Endothelial cell of umbilical vein (primary cell): ENCODE results near the gene DCAF4. TPM values are rescaled to one million over a fixed set of nuclear protein-coding genes. Genes with fewer than 3 reads are reported as not detected.

Experiments used
- BruUV-seq: library from RNA; stranded (reverse); fragments of 400-500 nt; replicated peaks from 2 replicates; lab custom pipeline; 2021; lab: Mats Ljungman, UMichigan
- CTCF ChIA-PET: fragments of 300-600, 350-600 bp; sonication (Branson Sonifier 250); formaldehyde crosslinking; loops from one replicate; lab custom pipeline; 2021; ENCODE audit warnings: antibody characterized with exemption, inconsistent platforms; lab: Charles Lee
- POLR2A ChIA-PET: fragments of 300-600, 350-600 bp; sonication (Branson Sonifier 250); formaldehyde crosslinking; loops from one replicate; lab custom pipeline; 2021; ENCODE audit warnings: antibody characterized with exemption, inconsistent platforms; lab: Charles Lee
- DNase-seq: peaks from one replicate; pipeline ENCODE4 v3.0.0-alpha.2; 2011; ENCODE audit warnings: low read depth, low spot score
- FAIRE-seq: peaks from 2 replicates; lab custom pipeline; 2011; peaks lifted over from hg19 to GRCh38; lab: Jason Lieb, UNC
- H2AFZ ChIP-seq: 2 replicates; pipeline ENCODE4 v1.6.0; 2012; ENCODE audit warnings: low read depth, low read length, control low read depth, inconsistent platforms
- H3K27ac ChIP-seq: 2 replicates; pipeline ENCODE4 v1.5.1; 2011; ENCODE audit warnings: low read depth, mild to moderate bottlenecking, control low read depth, low read length, moderate library complexity; ENCODE audit not compliant: insufficient read depth
- H3K27me3 ChIP-seq, 2 experiments: 2 replicates each; pipeline versions ENCODE4 v1.6.0 to v1.6.1; 2011; ENCODE audit warnings: low read length in 2 of 2, mixed read lengths in 1 of 2; ENCODE audit not compliant: control insufficient read depth in 2 of 2, insufficient read depth in 2 of 2
- H3K36me3 ChIP-seq, 2 experiments: 2 replicates in 1 of 2; 3 replicates in 1 of 2; pipeline ENCODE4 v1.5.1; 2011; ENCODE audit warnings: low read length in 2 of 2, mild to moderate bottlenecking in 1 of 2, moderate library complexity in 1 of 2; ENCODE audit not compliant: control insufficient read depth in 2 of 2, insufficient read depth in 2 of 2; ENCODE audit errors: extremely low read depth in 1 of 2
- H3K4me1 ChIP-seq: 3 replicates; pipeline ENCODE4 v1.5.1; 2011; ENCODE audit warnings: mild to moderate bottlenecking, low read length; ENCODE audit not compliant: control insufficient read depth, insufficient read depth; ENCODE audit errors: extremely low read depth
- H3K4me2 ChIP-seq: 2 replicates; pipeline ENCODE4 v1.6.1; 2011; ENCODE audit warnings: low read length, control low read depth, mixed read lengths; ENCODE audit not compliant: insufficient read depth
- H3K4me3 ChIP-seq, 3 experiments: fragments of 200-600 bp in 1 of 3; sonication (generic), shearing (Covaris generic) in 1 of 3; replicated peaks in 1 of 3; 2 replicates each; pipeline ENCODE4 v1.5.1; 2011 to 2016; ENCODE audit warnings: control low read depth in 3 of 3, low read length in 3 of 3, mild to moderate bottlenecking in 2 of 3, inconsistent platforms in 1 of 3, low read depth in 1 of 3, moderate library complexity in 1 of 3; ENCODE audit not compliant: insufficient read depth in 1 of 3
- H3K79me2 ChIP-seq: 2 replicates; pipeline ENCODE4 v1.6.0; 2012; ENCODE audit warnings: low read length, inconsistent platforms; ENCODE audit not compliant: control insufficient read depth, insufficient read depth
- H3K9ac ChIP-seq: replicated peaks from 2 replicates; pipeline ENCODE3; 2011; ENCODE audit warnings: low read length, control low read depth; ENCODE audit not compliant: insufficient read depth; ENCODE audit errors: extremely low read depth
- H3K9me1 ChIP-seq: replicated peaks from 3 replicates; pipeline ENCODE4 v1.6.0; 2011; ENCODE audit warnings: mild to moderate bottlenecking, low read length; ENCODE audit not compliant: control insufficient read depth, insufficient read depth; ENCODE audit errors: extremely low read depth
- H3K9me3 ChIP-seq: replicated peaks from 2 replicates; pipeline ENCODE4 v1.5.1; 2012; ENCODE audit warnings: low read length, inconsistent platforms; ENCODE audit not compliant: control insufficient read depth, insufficient read depth
- H4K20me1 ChIP-seq: replicated peaks from 2 replicates; pipeline ENCODE3; 2011; ENCODE audit warnings: mild to moderate bottlenecking, low read length; ENCODE audit not compliant: control insufficient read depth, insufficient read depth; ENCODE audit errors: extremely low read depth
- FOS ChIP-seq: IDR thresholded peaks from 2 replicates; pipeline ENCODE4 v1.6.1; 2011; ENCODE audit warnings: mild to moderate bottlenecking, low read length, moderate library complexity, borderline replicate concordance; ENCODE audit not compliant: insufficient read depth
- GATA2 ChIP-seq: IDR thresholded peaks from 2 replicates; pipeline ENCODE4 v1.7.0; 2011; ENCODE audit warnings: low read depth, mild to moderate bottlenecking, moderate library complexity, mixed read lengths, low read length; ENCODE audit not compliant: insufficient read length, insufficient read depth
- MAX ChIP-seq: IDR thresholded peaks from 2 replicates; pipeline ENCODE4 v1.6.1; 2011; ENCODE audit not compliant: insufficient read depth, insufficient read length
- MYC ChIP-seq: IDR thresholded peaks from one replicate; pipeline ENCODE4 v1.6.1; 2011; ENCODE audit warnings: mild to moderate bottlenecking, low read depth, low read length
- POLR2A ChIP-seq: IDR thresholded peaks from 2 replicates; pipeline ENCODE4 v1.6.1; 2012; ENCODE audit warnings: low read depth, mild to moderate bottlenecking, control low read depth, low read length
- POLR2AphosphoS5 ChIP-seq: IDR thresholded peaks from 2 replicates; pipeline ENCODE4 v1.6.1; 2012; ENCODE audit warnings: low read depth, mild to moderate bottlenecking, control low read depth, low read length, moderate library complexity; ENCODE audit not compliant: insufficient read depth
- dilution Hi-C: fragments of 300-500 bp; cut with MboI; formaldehyde crosslinking; loops from one replicate; pipeline ENCODE4 v1.15.0; 2019; ENCODE audit warnings: low sequenced_read_pairs; ENCODE audit not compliant: extremely low pct_ligation_motif_present
- intact Hi-C: fragments of 100-400 bp; cut with micrococcal nuclease; formaldehyde crosslinking; loops from one replicate; pipeline ENCODE4 v1.10.0; 2022
- polyA plus RNA-seq, 4 experiments: library from polyadenylated mRNA; depleted of rRNA in 3 of 4; stranded (reverse) in 3 of 4; unstranded in 1 of 4; fragments of >200 nt; gene quantifications; 2 replicates each; pipeline versions ENCODE4 v1.2.1 to v1.2.3, GENCODE V29; 2011 to 2012; ENCODE audit warnings: missing spikeins in 1 of 4
- total RNA-seq: library from RNA; stranded (reverse); gene quantifications from 2 replicates; pipeline ENCODE4 v1.2.3, GENCODE V29; 2021

DCAF4 gene
- total and polyA plus RNA-seq, 2 donors (not counting 3 experiments of a cell fraction or from before 2014, with no cell fraction given): 8.6 to 15.8 TPM

DNA sequence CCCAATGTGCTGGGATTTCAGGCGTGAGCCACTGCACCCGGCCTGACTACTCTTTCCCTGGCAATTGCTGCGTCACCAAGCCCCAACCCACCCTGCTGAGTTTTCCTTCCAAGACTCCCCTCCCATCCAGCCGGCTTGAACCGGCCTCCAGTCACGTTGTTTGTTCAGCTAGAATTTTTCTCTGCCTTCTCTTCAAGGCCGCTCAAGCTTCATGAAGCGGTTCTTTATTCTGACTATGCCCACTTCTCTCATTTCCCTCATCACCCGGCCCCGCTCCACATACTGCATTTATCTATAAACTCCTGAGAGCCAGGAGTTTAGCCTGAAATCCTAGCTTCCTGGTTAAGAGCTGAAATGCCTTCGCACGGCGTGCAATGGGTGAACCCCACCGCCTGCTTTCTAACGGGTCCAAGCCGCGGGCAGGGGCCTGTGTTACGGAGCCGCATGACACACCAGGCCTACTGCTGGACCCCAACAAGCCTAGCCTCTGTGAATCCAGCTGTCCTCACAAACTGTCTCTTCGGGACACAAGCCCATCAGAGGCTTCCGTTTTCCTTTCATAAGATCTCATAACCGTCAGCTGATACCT lies 999 bp upstream of the DCAF4 start:
- Histone ChIP-seq H3K79me2 (no peaks in the 10 kb centered on the region), H4K20me1 (no peaks in the 10 kb centered on the region), H3K27me3 (peaks cover under 1 to 3% of the 10 kb centered on the region in 2 experiments), H3K4me3 (no peak overlapping the region), H2AFZ (peak overlapping the region; percentile 95), H3K36me3 (no peaks in the 10 kb centered on the region), H3K9me1 (no peaks in the 10 kb centered on the region), H3K27ac (no peak overlapping the region), H3K9ac (peak overlapping the region; percentile 43), H3K4me2 (peak overlapping the region; percentile 90), H3K4me1 (peaks cover 10% of the 10 kb centered on the region), H3K9me3 (no peaks in the 10 kb centered on the region)
- FAIRE-seq (no peak), DNase-seq (no peak)
- BruUV-seq: no TSS peak
- CTCF ChIA-PET: interaction anchor here (1.2 to 5.2 kb wide), 4 partner anchors 20 to 411 kb away, joined by 3 to 31 read pairs (median 8); no protein-coding TSS in a partner anchor
- TF ChIP-seq POLR2A (no peak), MYC (no peak), POLR2AphosphoS5 (no peak), FOS (no peak), GATA2 (no peak)
- dilution Hi-C loops (no loop called here), intact Hi-C loops (no loop called here)
- POLR2A ChIA-PET: no interaction called here

GRCh38 chr14:72925815-72926291 lies 411 bp upstream of the DCAF4 start:
- H2AFZ ChIP-seq: peak overlapping the region; percentile 95
- no TSS peak for BruUV-seq
- DNase-seq (no peak), FAIRE-seq (peak; percentile 18)
- intact Hi-C loops (loop anchor here (1.0 kb wide), 1 partner anchor 32 kb away; the partner anchor contains the start of gene DPF3), dilution Hi-C loops (no loop called here)
- H3K9me1 ChIP-seq: no peaks in the 10 kb centered on the region
- ChIA-PET POLR2A (interaction anchor here (0.7 kb wide), 1 partner anchor 56 kb away, joined by 5 read pairs; no protein-coding TSS in a partner anchor), CTCF (interaction anchor here (1.2 to 5.2 kb wide), 4 partner anchors 21 to 412 kb away, joined by 3 to 31 read pairs (median 8); no protein-coding TSS in a partner anchor)
- H3K79me2 ChIP-seq: no peaks in the 10 kb centered on the region
- H4K20me1 ChIP-seq: no peaks in the 10 kb centered on the region
- peak overlapping the region; percentile 43 for H3K9ac ChIP-seq
- peaks cover 10% of the 10 kb centered on the region for H3K4me1 ChIP-seq
- H3K4me3 ChIP-seq: peak overlapping the region in 2 of 3 experiments; percentile 55 to 67
- no peak for TF ChIP-seq FOS
- TF ChIP-seq MAX: peak; percentile 12
- peaks cover 0 to 2% of the 10 kb centered on the region in 2 experiments for H3K27me3 ChIP-seq
- no peaks in the 10 kb centered on the region for H3K36me3 ChIP-seq
- H3K27ac ChIP-seq: peak overlapping the region; percentile 10
- H3K4me2 ChIP-seq: peak overlapping the region; percentile 90
- no peaks in the 10 kb centered on the region for H3K9me3 ChIP-seq
